SK-N-SH (cell line): ENCODE measurements around the gene SIGLEC9. TPM values are rescaled to one million over a fixed set of nuclear protein-coding genes. Genes with fewer than 3 reads are reported as not detected.

Source experiments
- CTCF ChIA-PET: fragments of 300-600, 350-600 bp; formaldehyde crosslinking; extraction: SDS; loops from one replicate; lab custom pipeline; 2021; lab: Yijun Ruan, JAX
- POLR2A ChIA-PET: fragments of 350-600 bp; sonication (Branson Sonifier 250); formaldehyde crosslinking; extraction: SDS; loops from one replicate; lab custom pipeline; 2020; ENCODE audit warnings: antibody characterized with exemption, inconsistent platforms; lab: Yijun Ruan, JAX
- DNase-seq: peaks from one replicate; pipeline ENCODE4 v3.0.0; 2012
- H2AFZ ChIP-seq: fragments of 200-600 bp; sonication (generic); 2 replicates; pipeline ENCODE4 v1.8.1; 2016; ENCODE audit warnings: antibody characterized with exemption, mild to moderate bottlenecking, low read depth
- H3F3A ChIP-seq: fragments of 200-600 bp; sonication (generic); replicated peaks from 2 replicates; pipeline ENCODE3; 2016; ENCODE audit warnings: antibody characterized with exemption, mild to moderate bottlenecking; ENCODE audit not compliant: insufficient read depth
- H3K27ac ChIP-seq, 2 experiments: fragments of 200-500 bp in 1 of 2; fragments of 200-600 bp in 1 of 2; sonication (Bioruptor generic) in 1 of 2; sonication (generic), shearing (Covaris generic) in 1 of 2; 2 replicates each; pipeline versions ENCODE4 v1.5.1 to v1.6.1; 2014 to 2016; ENCODE audit warnings: low read depth in 2 of 2, inconsistent platforms in 1 of 2, low read length in 1 of 2, mild to moderate bottlenecking in 1 of 2, mixed read lengths in 1 of 2
- H3K27me3 ChIP-seq: fragments of 200-600 bp; sonication (generic), shearing (Covaris generic); 2 replicates; pipeline ENCODE4 v1.6.1; 2016; ENCODE audit warnings: mixed run types; ENCODE audit not compliant: insufficient read depth
- H3K36me3 ChIP-seq, 2 experiments: fragments of 200-500 bp in 1 of 2; fragments of 200-600 bp in 1 of 2; sonication (Bioruptor generic) in 1 of 2; sonication (generic) in 1 of 2; replicated peaks in 1 of 2; 2 replicates each; pipeline versions ENCODE3 to v1.5.1; 2014 to 2016; ENCODE audit warnings: low read length in 1 of 2, mild to moderate bottlenecking in 1 of 2; ENCODE audit not compliant: insufficient read depth in 2 of 2, control insufficient read depth in 1 of 2
- H3K4me1 ChIP-seq, 2 experiments: fragments of 200-500 bp in 1 of 2; fragments of 200-600 bp in 1 of 2; sonication (Bioruptor generic) in 1 of 2; sonication (generic), shearing (Covaris generic) in 1 of 2; 2 replicates each; pipeline versions ENCODE4 v1.5.1 to v1.6.1; 2014 to 2016; ENCODE audit warnings: low read depth in 1 of 2, low read length in 1 of 2, mixed run types in 1 of 2; ENCODE audit not compliant: insufficient read depth in 2 of 2, control insufficient read depth in 1 of 2
- H3K4me2 ChIP-seq: fragments of 200-600 bp; sonication (generic), shearing (Covaris generic); 2 replicates; pipeline ENCODE4 v1.6.1; 2017; ENCODE audit warnings: mixed run types
- H3K4me3 ChIP-seq, 2 experiments: fragments of 200-500 bp in 1 of 2; fragments of 200-600 bp in 1 of 2; sonication (Bioruptor generic) in 1 of 2; sonication (generic), shearing (Covaris generic) in 1 of 2; 2 replicates each; pipeline versions ENCODE4 v1.5.1 to v1.8.1; 2014 to 2016; ENCODE audit warnings: low read depth in 2 of 2, inconsistent platforms in 1 of 2, low read length in 1 of 2, mild to moderate bottlenecking in 1 of 2, mixed read lengths in 1 of 2, moderate library complexity in 1 of 2
- H3K79me2 ChIP-seq: fragments of 200-600 bp; sonication (generic); 2 replicates; pipeline ENCODE4 v1.8.1; 2017; ENCODE audit warnings: mild to moderate bottlenecking; ENCODE audit not compliant: insufficient read depth
- H3K9ac ChIP-seq: fragments of 200-600 bp; sonication (generic); 2 replicates; pipeline ENCODE4 v1.6.1; 2017; ENCODE audit warnings: mixed run types
- H3K9me2 ChIP-seq: fragments of 200-600 bp; sonication (generic); 2 replicates; pipeline ENCODE4 v1.6.1; 2017; ENCODE audit warnings: mixed run types
- H3K9me3 ChIP-seq: fragments of 200-600 bp; sonication (generic); 2 replicates; pipeline ENCODE4 v1.6.1; 2017; ENCODE audit warnings: mixed run types, mild to moderate bottlenecking, moderate library complexity
- H4K20me1 ChIP-seq: fragments of 200-600 bp; sonication (generic); 2 replicates; pipeline ENCODE4 v1.6.1; 2017; ENCODE audit warnings: mild to moderate bottlenecking, mixed run types; ENCODE audit not compliant: insufficient read depth
- ELF1 ChIP-seq: IDR thresholded peaks from 2 replicates; pipeline ENCODE4 v1.4.0; 2012
- EP300 ChIP-seq, 2 experiments: IDR thresholded peaks; 2 replicates each; pipeline versions ENCODE4 v1.4.0 to v1.6.1; 2012; ENCODE audit warnings: borderline replicate concordance in 1 of 2, low read depth in 1 of 2, low read length in 1 of 2
- EZH2phosphoT487 ChIP-seq: fragments of 200-600 bp; sonication (generic); IDR thresholded peaks from 2 replicates; pipeline ENCODE4 v1.6.1; 2017; ENCODE audit warnings: low read depth, mixed run types, mild to moderate bottlenecking, antibody characterized with exemption, moderate library complexity, borderline replicate concordance
- FOXJ3 ChIP-seq: sonication (generic); formaldehyde crosslinking; IDR thresholded peaks from 2 replicates; pipeline ENCODE4 v1.5.1; 2020; ENCODE audit warnings: mild to moderate bottlenecking, missing genetic modification reagents
- GABPA ChIP-seq: IDR thresholded peaks from 2 replicates; pipeline ENCODE4 v1.4.0; 2012; ENCODE audit warnings: low read depth, mild to moderate bottlenecking
- GATA2 ChIP-seq: sonication (generic); formaldehyde crosslinking; IDR thresholded peaks from 2 replicates; pipeline ENCODE4 v1.5.0; 2020; ENCODE audit warnings: mild to moderate bottlenecking, missing genetic modification reagents
- IRF3 ChIP-seq: fragments of 150-350 bp; IDR thresholded peaks from 2 replicates; pipeline ENCODE4 v1.6.1; 2016; ENCODE audit warnings: mild to moderate bottlenecking, low read depth, low read length
- JUND ChIP-seq: IDR thresholded peaks from 2 replicates; pipeline ENCODE4 v1.4.0; 2012
- MEF2A ChIP-seq: IDR thresholded peaks from 2 replicates; pipeline ENCODE4 v1.4.0; 2012; ENCODE audit warnings: low read depth, borderline replicate concordance
- MXI1 ChIP-seq: IDR thresholded peaks from 2 replicates; pipeline ENCODE4 v1.6.1; 2012; ENCODE audit warnings: mild to moderate bottlenecking, low read depth, low read length, improper control_type of control experiment
- NFIC ChIP-seq: IDR thresholded peaks from 2 replicates; pipeline ENCODE4 v1.4.0; 2012; ENCODE audit warnings: borderline replicate concordance
- NRF1 ChIP-seq: IDR thresholded peaks from 2 replicates; pipeline ENCODE4 v1.6.1; 2012; ENCODE audit warnings: low read depth, mild to moderate bottlenecking, low read length
- PBX3 ChIP-seq: IDR thresholded peaks from 2 replicates; pipeline ENCODE4; 2012
- RCOR1 ChIP-seq: fragments of 150-350 bp; IDR thresholded peaks from 2 replicates; pipeline ENCODE4 v1.6.1; 2017; ENCODE audit warnings: antibody characterized with exemption, low read length
- SMC3 ChIP-seq: IDR thresholded peaks from 2 replicates; pipeline ENCODE4 v1.6.1; 2012; ENCODE audit warnings: low read depth, low read length, improper control_type of control experiment
- TAF1 ChIP-seq: IDR thresholded peaks from 2 replicates; pipeline ENCODE4 v1.6.1; 2012; ENCODE audit warnings: low read depth, mild to moderate bottlenecking, low read length, moderate library complexity, borderline replicate concordance
- TCF12 ChIP-seq: IDR thresholded peaks from 2 replicates; pipeline ENCODE4 v1.4.0; 2012
- TEAD4 ChIP-seq: IDR thresholded peaks from 2 replicates; pipeline ENCODE4 v1.4.0; 2012; ENCODE audit warnings: mild to moderate bottlenecking, borderline replicate concordance; ENCODE audit not compliant: insufficient read depth
- USF1 ChIP-seq: IDR thresholded peaks from 2 replicates; pipeline ENCODE4 v1.4.0; 2012; ENCODE audit warnings: low read depth, borderline replicate concordance
- USF2 ChIP-seq: fragments of 150-350 bp; IDR thresholded peaks from 2 replicates; pipeline ENCODE4 v1.6.1; 2017; ENCODE audit warnings: antibody characterized with exemption, low read length, low read depth, borderline replicate concordance
- YY1 ChIP-seq: IDR thresholded peaks from 2 replicates; pipeline ENCODE4 v1.4.0; 2012; ENCODE audit warnings: low read depth, mild to moderate bottlenecking
- WGBS: methylation state at CpG from one replicate; pipeline ENCODE4 v1.1.6; 2017; ENCODE audit warnings: low lambda C conversion rate; 5-methylcytosine and 5-hydroxymethylcytosine counted together
- polyA plus RNA-seq, 3 experiments: library from polyadenylated mRNA; depleted of rRNA; stranded (reverse); fragments of >200 nt; gene quantifications; 2 replicates each; pipeline ENCODE4 v1.2.3, GENCODE V29; 2012

Gene SIGLEC9
- polyA plus RNA-seq, 1 of the 3 experiments (the other 2 are of a cell fraction): not detected

- H3K36me3 ChIP-seq: no peaks in the 10 kb centered on the region
- no peak overlapping the region for H3K27ac ChIP-seq
- H3K4me3 ChIP-seq: no peak overlapping the region
- TF ChIP-seq ELF1 (no peak), TAF1 (no peak), PBX3 (no peak), EZH2phosphoT487 (no peak), GATA2 (CRISPR knock-in tag) (no peak), TCF12 (no peak), YY1 (no peak), MEF2A (no peak), TEAD4 (no peak), GABPA (no peak), MXI1 (no peak), NRF1 (no peak), USF2 (no peak), FOXJ3 (CRISPR knock-in tag) (no peak), RCOR1 (no peak), JUND (no peak)
- TF ChIP-seq, all 33 proteins: peak for 0
- Histone ChIP-seq H3K9ac (no peak overlapping the region), H3K4me1 (no peaks in the 10 kb centered on the region), H3K9me2 (no peaks in the 10 kb centered on the region), H3K27me3 (peaks cover 32% of the 10 kb centered on the region), H3K4me2 (no peak overlapping the region), H4K20me1 (no peaks in the 10 kb centered on the region), H3K9me3 (no peaks in the 10 kb centered on the region), H3F3A (no peaks in the 10 kb centered on the region), H3K79me2 (no peaks in the 10 kb centered on the region), H2AFZ (no peak overlapping the region)
- 4% methylated on average over 8 of the region's 8 CpGs for WGBS
- DNase-seq: no peak
- ChIA-PET CTCF (interaction anchor here (1.1 kb wide), 1 partner anchor 23 kb away, joined by 4 read pairs; no protein-coding TSS in a partner anchor), POLR2A (no interaction called here)
These were observed 11.5 kb downstream of the SIGLEC9 start for GRCh38 chr19:51135986-51136762.

GRCh38 chr19:51136851-51137551 lies 12.3 kb downstream of the SIGLEC9 start:
- H3K9me2 ChIP-seq: no peaks in the 10 kb centered on the region
- WGBS: 7% methylated on average over 12 of the region's 12 CpGs
- no peak overlapping the region for H2AFZ ChIP-seq
- H3K79me2 ChIP-seq: no peaks in the 10 kb centered on the region
- H3K27me3 ChIP-seq: peaks cover 39% of the 10 kb centered on the region
- no peak overlapping the region for H3K27ac ChIP-seq
- H3K4me1 ChIP-seq: no peaks in the 10 kb centered on the region
- POLR2A ChIA-PET: no interaction called here
- no peaks in the 10 kb centered on the region for H4K20me1 ChIP-seq
- no peak overlapping the region for H3K9ac ChIP-seq
- H3F3A ChIP-seq: no peaks in the 10 kb centered on the region
- H3K4me2 ChIP-seq: no peak overlapping the region
- H3K9me3 ChIP-seq: no peaks in the 10 kb centered on the region
- CTCF ChIA-PET: no interaction called here
- DNase-seq: no peak
- no peaks in the 10 kb centered on the region for H3K36me3 ChIP-seq
- H3K4me3 ChIP-seq: no peak overlapping the region
- TF ChIP-seq ELF1: no peak
- TF ChIP-seq SMC3: no peak
- no peak for TF ChIP-seq EP300 (IDR thresholded peaks at IDR 0.05; ENCODE audit: borderline replicate concordance in 1 of 2, low read depth in 1 of 2, low read length in 1 of 2)
- TF ChIP-seq IRF3: no peak
- TF ChIP-seq MEF2A: no peak
- no peak for TF ChIP-seq NFIC
- TF ChIP-seq YY1: no peak
- TF ChIP-seq TEAD4: no peak
- no peak for TF ChIP-seq RCOR1
- no peak for TF ChIP-seq USF1
